ENCODE measurements around the gene VWDE. TPM values are rescaled to one million over a fixed set of nuclear protein-coding genes. Genes with fewer than 3 reads are reported as not detected.

Gene VWDE
- total RNA-seq, 2 donors from 2014 or later, result 11.8 to 12.1 TPM

GRCh38 chr7:12389089-12389700 is 14.5 kb downstream of the VWDE start:
- no peak overlapping the region for H3K9ac ChIP-seq (ENCODE audit: extremely low read depth, low read length, poor library complexity, severe bottlenecking)
- H3K27ac Mint-ChIP-seq, result no peak overlapping the region
- H3K4me1 ChIP-seq (ENCODE audit: control insufficient read depth, insufficient read depth, low read length), result peaks cover 3% of the 10 kb centered on the region
- no peak overlapping the region for H3K4me3 Mint-ChIP-seq
- H3K9me3 Mint-ChIP-seq, result no peaks in the 10 kb centered on the region
- DNase-seq, result peak; percentile 81
- no peaks in the 10 kb centered on the region for H3K27me3 ChIP-seq (ENCODE audit: control insufficient read depth, insufficient read depth, low read length, poor library complexity, severe bottlenecking)
- WGBS, 2 experiments (ENCODE audit: insufficient coverage in 1 of 2, insufficient read length in 1 of 2), result 67 to 75% methylated on average over 1 of the region's 1 CpG
- H3K36me3 ChIP-seq (ENCODE audit: control insufficient read depth, insufficient read depth, low read length), result no peaks in the 10 kb centered on the region
- no peak overlapping the region for H3K4me3 ChIP-seq (ENCODE audit: low read length)
- no peaks in the 10 kb centered on the region for H3K27me3 Mint-ChIP-seq (ENCODE audit: insufficient read depth)
- H3K9me3 ChIP-seq (ENCODE audit: control insufficient read depth, low read length), result no peaks in the 10 kb centered on the region
- H3K27ac ChIP-seq (ENCODE audit: low read depth, low read length), result no peak overlapping the region
- TF ChIP-seq CTCF (conservative IDR thresholded peaks at IDR 0.05), result peak; percentile 92
- peaks cover 19% of the 10 kb centered on the region for H3K4me1 Mint-ChIP-seq
- H3K36me3 Mint-ChIP-seq (ENCODE audit: low read depth), result no peaks in the 10 kb centered on the region

GRCh38 chr7:12386313-12386740 is 17.3 kb downstream of the VWDE start:
- no peak for DNase-seq
- H3K4me3 Mint-ChIP-seq, result no peak overlapping the region
- no peak overlapping the region for H3K4me3 ChIP-seq (ENCODE audit: low read length)
- no peak for TF ChIP-seq CTCF (conservative IDR thresholded peaks at IDR 0.05)
- no peaks in the 10 kb centered on the region for H3K27me3 ChIP-seq (ENCODE audit: control insufficient read depth, insufficient read depth, low read length, poor library complexity, severe bottlenecking)
- H3K9ac ChIP-seq (ENCODE audit: extremely low read depth, low read length, poor library complexity, severe bottlenecking), result no peak overlapping the region
- no peaks in the 10 kb centered on the region for H3K36me3 Mint-ChIP-seq (ENCODE audit: low read depth)
- H3K9me3 Mint-ChIP-seq, result no peaks in the 10 kb centered on the region
- H3K9me3 ChIP-seq (ENCODE audit: control insufficient read depth, low read length), result no peaks in the 10 kb centered on the region
- no peaks in the 10 kb centered on the region for H3K27me3 Mint-ChIP-seq (ENCODE audit: insufficient read depth)
- H3K27ac ChIP-seq (ENCODE audit: low read depth, low read length), result peak overlapping the region; percentile 83
- H3K36me3 ChIP-seq (ENCODE audit: control insufficient read depth, insufficient read depth, low read length), result no peaks in the 10 kb centered on the region
- H3K4me1 ChIP-seq (ENCODE audit: control insufficient read depth, insufficient read depth, low read length), result peaks cover 3% of the 10 kb centered on the region
- 94 to 100% methylated on average over 3 to 5 of the region's 5 CpGs for WGBS, 2 experiments (ENCODE audit: insufficient coverage in 1 of 2, insufficient read length in 1 of 2)
- peaks cover 9% of the 10 kb centered on the region for H3K4me1 Mint-ChIP-seq
- H3K27ac Mint-ChIP-seq, result no peak overlapping the region

- Histone ChIP-seq H3K27me3 (ENCODE audit: control insufficient read depth, insufficient read depth, low read length, poor library complexity, severe bottlenecking) (no peaks in the 10 kb centered on the region), H3K4me1 (ENCODE audit: control insufficient read depth, insufficient read depth, low read length) (peaks cover 3% of the 10 kb centered on the region), H3K4me3 (ENCODE audit: low read length) (no peak overlapping the region), H3K36me3 (ENCODE audit: control insufficient read depth, insufficient read depth, low read length) (no peaks in the 10 kb centered on the region), H3K9ac (ENCODE audit: extremely low read depth, low read length, poor library complexity, severe bottlenecking) (no peak overlapping the region), H3K9me3 (ENCODE audit: control insufficient read depth, low read length) (no peaks in the 10 kb centered on the region), H3K27ac (ENCODE audit: low read depth, low read length) (no peak overlapping the region)
- Mint-ChIP-seq H3K4me3 (no peak overlapping the region), H3K4me1 (peaks cover 7% of the 10 kb centered on the region), H3K27me3 (ENCODE audit: insufficient read depth) (no peaks in the 10 kb centered on the region), H3K27ac (no peak overlapping the region), H3K9me3 (no peaks in the 10 kb centered on the region), H3K36me3 (ENCODE audit: low read depth) (peaks cover 1% of the 10 kb centered on the region)
- no peak for DNase-seq
- no peak for TF ChIP-seq CTCF (conservative IDR thresholded peaks at IDR 0.05)
- 93% methylated on average over 2 of the region's 2 CpGs; no CpG with 5 or more reads in 1 of the 2 experiments for WGBS, 2 experiments (ENCODE audit: insufficient coverage in 1 of 2, insufficient read length in 1 of 2)
Observed at GRCh38 chr7:12385364-12385786, 18.3 kb downstream of the VWDE start.
